GM23338 (cell line): ENCODE measurements around the gene C2orf42. TPM values are rescaled to one million over a fixed set of nuclear protein-coding genes. Genes with fewer than 3 reads are reported as not detected.
A peak's percentile ranks its signal among the peaks of the same experiment; 100 is the strongest.

Experiments used
- ATAC-seq: fragments of 200-7000 bp; cut with Tn5 transposase; 3 replicates; pipeline ENCODE4 v1.9.1; 2020
- DNase-seq: peaks from one replicate; pipeline ENCODE4 v3.0.0-alpha.2; 2015; ENCODE audit warnings: low spot score
- H2AFZ ChIP-seq: fragments of 200-600 bp; sonication (generic); 2 replicates; pipeline ENCODE4 v1.8.0; 2016; ENCODE audit warnings: antibody characterized with exemption, mild to moderate bottlenecking, moderate library complexity
- H3F3A ChIP-seq: fragments of 200-600 bp; sonication (generic); replicated peaks from 2 replicates; pipeline ENCODE4 v1.8.0; 2017; ENCODE audit warnings: antibody characterized with exemption, mixed run types, low read depth
- H3K27ac ChIP-seq: fragments of 200-600 bp; sonication (generic); 2 replicates; pipeline ENCODE4 v1.6.1; 2016; ENCODE audit warnings: low read depth
- H3K27me3 ChIP-seq: fragments of 200-600 bp; sonication (generic); 2 replicates; pipeline ENCODE4 v1.8.0; 2016; ENCODE audit warnings: mild to moderate bottlenecking, mixed run types, moderate library complexity; ENCODE audit not compliant: insufficient read depth
- H3K36me3 ChIP-seq: fragments of 200-600 bp; sonication (generic); 2 replicates; pipeline ENCODE4 v1.8.0; 2016; ENCODE audit warnings: mild to moderate bottlenecking; ENCODE audit not compliant: insufficient read depth
- H3K4me1 ChIP-seq: fragments of 200-600 bp; sonication (generic); 2 replicates; pipeline ENCODE4 v1.8.0; 2016; ENCODE audit warnings: mild to moderate bottlenecking, moderate library complexity; ENCODE audit not compliant: insufficient read depth
- H3K4me2 ChIP-seq: fragments of 200-600 bp; sonication (generic); 2 replicates; pipeline ENCODE4 v1.7.1; 2017; ENCODE audit warnings: mixed run types
- H3K4me3 ChIP-seq: fragments of 200-600 bp; sonication (generic); 2 replicates; pipeline ENCODE4 v1.6.1; 2016; ENCODE audit warnings: mixed run types
- H3K79me2 ChIP-seq: fragments of 200-600 bp; sonication (generic); replicated peaks from 2 replicates; pipeline ENCODE4 v1.8.0; 2017; ENCODE audit warnings: mild to moderate bottlenecking; ENCODE audit not compliant: insufficient read depth
- H3K9me2 ChIP-seq: fragments of 200-600 bp; sonication (generic); 2 replicates; pipeline ENCODE4 v1.8.0; 2017; ENCODE audit not compliant: insufficient read depth
- H4K20me1 ChIP-seq: fragments of 200-600 bp; sonication (generic); replicated peaks from 2 replicates; pipeline ENCODE4 v1.8.0; 2017; ENCODE audit warnings: mild to moderate bottlenecking; ENCODE audit not compliant: insufficient read depth
- H3K27ac Mint-ChIP-seq: 2 replicates; pipeline ENCODE4 v1.8.0; 2020; ENCODE audit warnings: inconsistent platforms, mild to moderate bottlenecking, moderate library complexity, mixed read lengths
- H3K27me3 Mint-ChIP-seq: 3 replicates; pipeline ENCODE4 v1.8.0; 2022; ENCODE audit warnings: low read depth, mild to moderate bottlenecking, moderate library complexity, mixed read lengths, inconsistent platforms; ENCODE audit not compliant: insufficient read depth, poor library complexity
- H3K36me3 Mint-ChIP-seq: 3 replicates; pipeline ENCODE4 v1.8.0; 2021; ENCODE audit warnings: low read depth, mild to moderate bottlenecking, inconsistent platforms, moderate library complexity, mixed read lengths
- H3K4me1 Mint-ChIP-seq: 3 replicates; pipeline ENCODE4 v1.8.0; 2020; ENCODE audit warnings: mild to moderate bottlenecking, inconsistent platforms, mixed read lengths
- H3K4me3 Mint-ChIP-seq: 3 replicates; pipeline ENCODE4 v1.8.0; 2021; ENCODE audit warnings: moderate library complexity, mild to moderate bottlenecking, inconsistent platforms, mixed read lengths
- H3K9me3 Mint-ChIP-seq: 3 replicates; pipeline ENCODE4 v1.8.0; 2020; ENCODE audit warnings: moderate library complexity, mild to moderate bottlenecking, inconsistent platforms, mixed read lengths
- CREB1 ChIP-seq: fragments of 250-450 bp; sonication (Bioruptor Pico); IDR thresholded peaks from 2 replicates; pipeline ENCODE4 v1.5.0; 2020; ENCODE audit warnings: low read depth, mild to moderate bottlenecking, moderate library complexity
- CTCF ChIP-seq, 2 experiments: fragments of 200-600 bp in 1 of 2; sonication (generic) in 1 of 2; conservative IDR thresholded peaks; 2 replicates each; pipeline versions ENCODE4 v1.5.1 to v1.6.1; 2016 to 2017; ENCODE audit warnings: antibody characterized with exemption in 2 of 2, low read depth in 2 of 2, mild to moderate bottlenecking in 2 of 2, moderate library complexity in 1 of 2
- POLR2AphosphoS5 ChIP-seq: IDR thresholded peaks from 2 replicates; pipeline ENCODE4 v1.6.1; 2016; ENCODE audit warnings: antibody characterized with exemption, low read depth
- ZNF331 ChIP-seq: fragments of 250-450 bp; sonication (Bioruptor Pico); IDR thresholded peaks from 2 replicates; pipeline ENCODE4 v1.5.0; 2020; ENCODE audit warnings: low read depth, mild to moderate bottlenecking, moderate library complexity
- ZNF462 ChIP-seq: fragments of 250-450 bp; sonication (Bioruptor Pico); IDR thresholded peaks from 2 replicates; pipeline ENCODE4 v1.5.0; 2020; ENCODE audit warnings: mild to moderate bottlenecking, moderate library complexity
- polyA plus RNA-seq: library from polyadenylated mRNA; unstranded; fragments of >200 nt; fragmentation: Nextera tagmentation; extraction: Ambion mirVana; gene quantifications from 2 replicates; pipeline ENCODE4 v1.2.1, GENCODE V29; 2016
- total RNA-seq: library from RNA; depleted of rRNA; stranded (reverse); fragments of >200 nt; shearing (Covaris generic); gene quantifications from 2 replicates; pipeline ENCODE4 v1.2.3, GENCODE V29; 2014

The C2orf42 gene
- total and polyA plus RNA-seq, 2 experiments from 2014 or later, result 4.3 to 6.9 TPM

GRCh38 chr2:70128005-70128404, 62.8 kb downstream of the C2orf42 start:
- Histone ChIP-seq H3K27me3 (no peaks in the 10 kb centered on the region), H4K20me1 (no peaks in the 10 kb centered on the region), H3K36me3 (no peaks in the 10 kb centered on the region), H3K9me2 (no peaks in the 10 kb centered on the region), H2AFZ (no peak overlapping the region), H3F3A (peaks cover 5% of the 10 kb centered on the region), H3K4me1 (peaks cover 25% of the 10 kb centered on the region), H3K27ac (0 out of 2 replicates have a peak overlapping the region, but pooled peaks have one; percentile 0), H3K4me3 (no peak overlapping the region), H3K79me2 (no peaks in the 10 kb centered on the region), H3K4me2 (no peak overlapping the region)
- peaks cover 4% of the 10 kb centered on the region; the same call in 1 of the 3 replicates for H3K9me3 Mint-ChIP-seq
- H3K4me1 Mint-ChIP-seq, result peaks cover 42% of the 10 kb centered on the region
- H3K36me3 Mint-ChIP-seq, result no peaks in the 10 kb centered on the region
- peaks cover 14% of the 10 kb centered on the region for H3K27me3 Mint-ChIP-seq
- DNase-seq (no peak), ATAC-seq (no peak)
- no peak overlapping the region for H3K27ac Mint-ChIP-seq
- H3K4me3 Mint-ChIP-seq, result no peak overlapping the region
- no peak for TF ChIP-seq CTCF (conservative IDR thresholded peaks at IDR 0.05; ENCODE audit: low read depth in 2 of 2)
- TF ChIP-seq ZNF331 (CRISPR knock-in tag), result no peak
- TF ChIP-seq ZNF462 (CRISPR knock-in tag), result no peak
- no peak for TF ChIP-seq POLR2AphosphoS5
- TF ChIP-seq CREB1 (CRISPR knock-in tag), result no peak
